ENCODE data around the gene IQGAP3.

Gene IQGAP3

DNA sequence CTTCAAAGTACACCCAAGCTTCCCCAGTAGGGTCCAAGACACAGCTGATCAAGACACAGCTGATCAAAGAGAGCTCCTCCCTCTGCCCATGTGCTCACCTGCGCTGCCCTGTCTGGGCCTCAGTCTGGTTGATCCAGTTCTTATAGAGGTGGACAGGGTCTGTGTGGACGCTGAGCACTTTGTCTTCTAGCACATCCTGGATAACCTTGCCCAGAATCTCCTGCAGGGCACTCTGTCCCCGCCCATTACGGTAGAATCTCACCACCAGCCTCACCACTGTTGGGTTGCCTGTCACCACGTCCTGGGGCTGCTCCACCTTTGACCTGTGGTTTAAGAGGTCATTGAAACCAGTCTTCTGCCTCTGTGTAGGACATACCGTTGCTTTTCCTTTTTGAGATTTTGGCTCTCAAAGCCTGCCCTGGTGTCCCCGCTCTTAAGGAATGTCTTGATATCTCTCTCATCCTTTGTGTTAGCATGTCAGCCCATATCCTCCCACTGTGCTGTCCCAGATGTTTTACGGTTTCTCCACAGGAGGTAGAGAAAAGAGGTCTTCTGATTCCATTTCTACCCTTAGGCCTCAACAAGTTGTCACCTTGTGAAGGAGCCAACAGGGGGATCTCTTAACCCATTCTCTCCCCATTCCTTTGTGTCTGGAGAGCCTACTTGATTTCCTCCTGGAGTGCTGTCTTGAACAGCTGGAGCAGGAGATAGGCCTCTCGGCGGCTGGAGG lies 33.5 kb downstream of the IQGAP3 start:
- peak overlapping the region in 1 of 2 experiments; percentile 26 for H3K23ac ChIP-seq (ENCODE audit: low read length in 2 of 2)
- H2AK5ac ChIP-seq (ENCODE audit: low read length, severe bottlenecking): no peak overlapping the region
- no peak overlapping the region for H2BK12ac ChIP-seq (ENCODE audit: low read length in 2 of 2)
- H3K4me1 ChIP-seq (ENCODE audit: control insufficient read depth, insufficient read depth, low read depth, low read length): peaks cover 2% of the 10 kb centered on the region
- H3K14ac ChIP-seq (ENCODE audit: low read length in 2 of 2): no peak overlapping the region
- no peaks in the 10 kb centered on the region for H3K79me1 ChIP-seq (replicated peaks; ENCODE audit: low read length, poor library complexity, severe bottlenecking)
- no peak overlapping the region for H4K91ac ChIP-seq (ENCODE audit: low read length)
- H4K8ac ChIP-seq (ENCODE audit: low read length): peak overlapping the region; percentile 21
- no peak overlapping the region for H2BK5ac ChIP-seq (ENCODE audit: low read depth, low read length, poor library complexity, severe bottlenecking)
- peaks cover 21 to 35% of the 10 kb centered on the region in 2 experiments for H3K36me3 ChIP-seq (ENCODE audit: control insufficient read depth in 1 of 2, insufficient read depth in 2 of 2, low read depth in 1 of 2, low read length in 2 of 2)
- no peak overlapping the region for H3K4ac ChIP-seq (ENCODE audit: low read depth in 1 of 2, low read length in 2 of 2)
- H2AFZ ChIP-seq (ENCODE audit: low read depth, low read length): no peak overlapping the region
- no peak overlapping the region for H3K18ac ChIP-seq (ENCODE audit: low read depth in 1 of 2, low read length in 2 of 2)
- H3K4me2 ChIP-seq (ENCODE audit: low read length, poor library complexity, severe bottlenecking): no peak overlapping the region
- DNase-seq: no peak
- no peaks in the 10 kb centered on the region for H3K9me3 ChIP-seq (ENCODE audit: control insufficient read depth, low read length)
- WGBS: 86% methylated on average over 10 of the region's 10 CpGs
- H3K9ac ChIP-seq (ENCODE audit: low read length): no peak overlapping the region
- no peaks in the 10 kb centered on the region for H3K27me3 ChIP-seq (ENCODE audit: control insufficient read depth in 1 of 2, insufficient read depth in 1 of 2, low read length in 2 of 2)
- no peak overlapping the region for H3K4me3 ChIP-seq (ENCODE audit: insufficient read depth in 1 of 2, low read depth in 1 of 2, low read length in 2 of 2)
- H3K27ac ChIP-seq (ENCODE audit: low read length, poor library complexity, severe bottlenecking): no peak overlapping the region
- no peak overlapping the region for H2BK120ac ChIP-seq (ENCODE audit: low read depth, low read length)
- H2BK15ac ChIP-seq (ENCODE audit: low read depth, poor library complexity, severe bottlenecking): no peak overlapping the region

DNA sequence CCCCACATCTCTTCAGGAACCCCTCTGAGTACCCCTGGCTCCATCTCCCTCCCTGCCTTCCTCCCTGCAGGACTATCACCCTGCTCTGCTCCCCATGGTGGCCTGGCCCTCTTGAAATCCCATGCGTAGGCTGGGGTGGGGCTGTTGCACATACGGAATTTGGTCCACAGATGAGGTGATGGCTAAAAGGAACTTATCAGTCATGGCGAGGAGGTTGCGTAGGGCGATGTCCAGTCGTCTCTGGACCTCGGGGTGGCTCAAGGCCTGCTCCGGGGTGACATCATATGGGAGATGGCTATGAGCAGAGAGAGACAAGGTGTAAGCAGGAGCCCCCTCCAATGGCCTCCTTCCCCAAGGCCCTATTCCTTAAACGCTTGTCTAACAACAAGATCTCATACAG lies 35.3 kb downstream of the IQGAP3 start:
- no peak overlapping the region for H2BK120ac ChIP-seq (ENCODE audit: low read depth, low read length)
- no peak overlapping the region for H3K23ac ChIP-seq (ENCODE audit: low read length in 2 of 2)
- peaks cover 2% of the 10 kb centered on the region for H3K4me1 ChIP-seq (ENCODE audit: control insufficient read depth, insufficient read depth, low read depth, low read length)
- no peak overlapping the region for H3K9ac ChIP-seq (ENCODE audit: low read length)
- no peak overlapping the region for H3K14ac ChIP-seq (ENCODE audit: low read length in 2 of 2)
- H3K79me1 ChIP-seq (replicated peaks; ENCODE audit: low read length, poor library complexity, severe bottlenecking): no peaks in the 10 kb centered on the region
- H3K36me3 ChIP-seq (ENCODE audit: control insufficient read depth in 1 of 2, insufficient read depth in 2 of 2, low read depth in 1 of 2, low read length in 2 of 2): peaks cover 23 to 41% of the 10 kb centered on the region in 2 experiments
- no peak overlapping the region for H3K27ac ChIP-seq (ENCODE audit: low read length, poor library complexity, severe bottlenecking)
- H3K4ac ChIP-seq (ENCODE audit: low read depth in 1 of 2, low read length in 2 of 2): no peak overlapping the region
- no peak overlapping the region for H4K91ac ChIP-seq (ENCODE audit: low read length)
- H3K18ac ChIP-seq (ENCODE audit: low read depth in 1 of 2, low read length in 2 of 2): no peak overlapping the region
- no peak overlapping the region for H3K4me2 ChIP-seq (ENCODE audit: low read length, poor library complexity, severe bottlenecking)
- WGBS: 100% methylated on average over 9 of the region's 9 CpGs
- H4K8ac ChIP-seq (ENCODE audit: low read length): no peak overlapping the region
- no peak overlapping the region for H2AK5ac ChIP-seq (ENCODE audit: low read length, severe bottlenecking)
- no peak overlapping the region for H2BK15ac ChIP-seq (ENCODE audit: low read depth, poor library complexity, severe bottlenecking)
- no peaks in the 10 kb centered on the region for H3K27me3 ChIP-seq (ENCODE audit: control insufficient read depth in 1 of 2, insufficient read depth in 1 of 2, low read length in 2 of 2)
- DNase-seq: no peak
- H3K4me3 ChIP-seq (ENCODE audit: insufficient read depth in 1 of 2, low read depth in 1 of 2, low read length in 2 of 2): no peak overlapping the region
- H2BK12ac ChIP-seq (ENCODE audit: low read length in 2 of 2): no peak overlapping the region
- H2AFZ ChIP-seq (ENCODE audit: low read depth, low read length): no peak overlapping the region
- H3K9me3 ChIP-seq (ENCODE audit: control insufficient read depth, low read length): no peaks in the 10 kb centered on the region
- no peak overlapping the region for H2BK5ac ChIP-seq (ENCODE audit: low read depth, low read length, poor library complexity, severe bottlenecking)

DNA sequence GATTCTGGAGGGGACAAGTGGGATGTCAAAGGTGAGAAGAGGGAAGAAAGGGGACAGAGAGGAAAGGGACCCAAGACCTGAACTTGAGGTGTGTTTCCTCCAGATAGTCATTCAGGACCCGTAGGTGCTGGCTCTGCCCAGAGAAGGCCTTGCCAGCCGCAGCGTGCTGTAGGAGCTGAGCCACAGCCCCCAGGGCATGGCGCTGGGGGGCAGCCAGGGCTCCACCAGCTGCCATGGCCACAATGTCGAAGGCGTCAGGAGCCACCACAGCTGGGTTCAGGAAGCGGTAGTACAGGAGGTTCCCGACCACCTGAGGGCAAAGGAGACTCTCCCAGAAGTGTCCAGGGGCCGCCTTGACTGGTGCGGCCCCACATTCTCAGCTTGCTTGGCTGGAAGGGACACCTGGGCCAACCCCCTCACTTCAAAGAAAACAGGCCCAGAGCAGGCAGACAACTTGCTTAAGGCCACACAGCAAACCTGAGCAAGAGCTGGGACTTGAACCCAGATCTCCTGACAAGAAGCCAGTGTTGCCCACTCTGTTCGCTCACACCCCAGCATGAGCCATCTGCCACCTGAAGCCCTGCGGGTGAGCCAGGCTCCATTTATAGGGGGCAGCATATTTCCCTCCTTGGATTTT lies 37.8 kb downstream of the IQGAP3 start:
- Histone ChIP-seq H3K4me3 (ENCODE audit: insufficient read depth in 1 of 2, low read depth in 1 of 2, low read length in 2 of 2) (no peak overlapping the region), H2BK15ac (ENCODE audit: low read depth, poor library complexity, severe bottlenecking) (no peak overlapping the region), H3K4ac (ENCODE audit: low read depth in 1 of 2, low read length in 2 of 2) (no peak overlapping the region), H4K91ac (ENCODE audit: low read length) (no peak overlapping the region), H3K14ac (ENCODE audit: low read length in 2 of 2) (no peak overlapping the region), H3K9me3 (ENCODE audit: control insufficient read depth, low read length) (no peaks in the 10 kb centered on the region), H2BK120ac (ENCODE audit: low read depth, low read length) (no peak overlapping the region), H3K9ac (ENCODE audit: low read length) (no peak overlapping the region), H3K23ac (ENCODE audit: low read length in 2 of 2) (no peak overlapping the region), H3K27me3 (ENCODE audit: control insufficient read depth in 1 of 2, insufficient read depth in 1 of 2, low read length in 2 of 2) (no peaks in the 10 kb centered on the region), H2BK5ac (ENCODE audit: low read depth, low read length, poor library complexity, severe bottlenecking) (no peak overlapping the region), H3K36me3 (ENCODE audit: control insufficient read depth in 1 of 2, insufficient read depth in 2 of 2, low read depth in 1 of 2, low read length in 2 of 2) (peaks cover 31 to 45% of the 10 kb centered on the region in 2 experiments), H2BK12ac (ENCODE audit: low read length in 2 of 2) (no peak overlapping the region), H2AFZ (ENCODE audit: low read depth, low read length) (no peak overlapping the region), H2AK5ac (ENCODE audit: low read length, severe bottlenecking) (no peak overlapping the region), H3K27ac (ENCODE audit: low read length, poor library complexity, severe bottlenecking) (no peak overlapping the region), H3K4me2 (ENCODE audit: low read length, poor library complexity, severe bottlenecking) (no peak overlapping the region), H3K79me1 (replicated peaks; ENCODE audit: low read length, poor library complexity, severe bottlenecking) (no peaks in the 10 kb centered on the region), H4K8ac (ENCODE audit: low read length) (no peak overlapping the region), H3K18ac (ENCODE audit: low read depth in 1 of 2, low read length in 2 of 2) (no peak overlapping the region), H3K4me1 (ENCODE audit: control insufficient read depth, insufficient read depth, low read depth, low read length) (no peaks in the 10 kb centered on the region)
- DNase-seq: no peak
- 98% methylated on average over 12 of the region's 12 CpGs for WGBS

DNA sequence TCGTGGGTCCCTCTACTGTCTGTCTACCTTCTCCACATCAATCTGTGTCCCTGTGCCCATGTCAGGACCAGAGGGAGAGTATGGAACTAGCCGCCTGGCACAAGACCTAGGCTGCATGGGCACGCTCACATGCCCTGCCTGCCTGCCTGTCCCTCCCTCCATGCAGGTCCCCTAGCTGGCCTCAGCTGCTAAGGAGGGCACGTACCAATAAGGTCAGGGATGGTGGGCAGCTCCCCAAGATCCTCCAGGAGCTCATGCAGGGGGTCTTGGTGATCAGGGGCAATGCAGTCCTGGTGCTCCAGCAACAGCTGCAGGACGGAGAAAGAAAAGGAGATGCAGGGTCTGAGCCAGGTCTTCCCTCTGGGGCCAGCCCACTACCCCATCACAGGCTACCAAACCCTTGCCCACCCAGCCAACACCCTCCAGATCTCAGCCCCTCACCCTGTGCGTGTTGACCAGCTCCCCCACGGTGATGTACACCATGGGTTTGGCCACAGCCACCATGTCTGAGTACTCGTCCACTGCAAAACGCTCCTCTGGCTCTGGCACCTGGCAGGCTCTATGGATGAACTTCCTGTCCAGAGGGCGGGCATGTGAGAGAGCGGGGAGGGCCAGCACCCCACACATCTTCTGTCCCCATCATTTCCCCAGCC lies 38.7 kb downstream of the IQGAP3 start:
- Histone ChIP-seq H4K8ac (ENCODE audit: low read length) (no peak overlapping the region), H3K27ac (ENCODE audit: low read length, poor library complexity, severe bottlenecking) (no peak overlapping the region), H3K23ac (ENCODE audit: low read length in 2 of 2) (no peak overlapping the region), H2AFZ (ENCODE audit: low read depth, low read length) (no peak overlapping the region), H2BK5ac (ENCODE audit: low read depth, low read length, poor library complexity, severe bottlenecking) (no peak overlapping the region), H4K91ac (ENCODE audit: low read length) (no peak overlapping the region), H3K9ac (ENCODE audit: low read length) (no peak overlapping the region), H2BK12ac (ENCODE audit: low read length in 2 of 2) (no peak overlapping the region), H3K4me2 (ENCODE audit: low read length, poor library complexity, severe bottlenecking) (no peak overlapping the region), H3K9me3 (ENCODE audit: control insufficient read depth, low read length) (no peaks in the 10 kb centered on the region), H3K4me3 (ENCODE audit: insufficient read depth in 1 of 2, low read depth in 1 of 2, low read length in 2 of 2) (no peak overlapping the region), H3K36me3 (ENCODE audit: control insufficient read depth in 1 of 2, insufficient read depth in 2 of 2, low read depth in 1 of 2, low read length in 2 of 2) (peaks cover 24 to 48% of the 10 kb centered on the region in 2 experiments), H3K4ac (ENCODE audit: low read depth in 1 of 2, low read length in 2 of 2) (no peak overlapping the region), H3K14ac (ENCODE audit: low read length in 2 of 2) (no peak overlapping the region), H2AK5ac (ENCODE audit: low read length, severe bottlenecking) (no peak overlapping the region), H3K79me1 (replicated peaks; ENCODE audit: low read length, poor library complexity, severe bottlenecking) (no peaks in the 10 kb centered on the region), H2BK15ac (ENCODE audit: low read depth, poor library complexity, severe bottlenecking) (no peak overlapping the region), H3K4me1 (ENCODE audit: control insufficient read depth, insufficient read depth, low read depth, low read length) (no peaks in the 10 kb centered on the region), H2BK120ac (ENCODE audit: low read depth, low read length) (no peak overlapping the region), H3K18ac (ENCODE audit: low read depth in 1 of 2, low read length in 2 of 2) (no peak overlapping the region), H3K27me3 (ENCODE audit: control insufficient read depth in 1 of 2, insufficient read depth in 1 of 2, low read length in 2 of 2) (no peaks in the 10 kb centered on the region)
- WGBS: 97% methylated on average over 11 of the region's 11 CpGs
- DNase-seq: no peak

Data from mesenchymal stem cell (in vitro differentiated cells and primary cell).